HepG2 (cell line): ENCODE measurements around the gene TTPAL. TPM values are rescaled to one million over a fixed set of nuclear protein-coding genes. Genes with fewer than 3 reads are reported as not detected.
A peak's percentile ranks its signal among the peaks of the same experiment; 100 is the strongest.

Experiments
- ATM ChIP-seq: fragments of 450-650 bp; IDR thresholded peaks from 2 replicates; pipeline ENCODE4 v1.7.1; 2017; ENCODE audit warnings: mild to moderate bottlenecking, borderline replicate concordance
- CAMTA2 ChIP-seq: sonication (generic); formaldehyde crosslinking; IDR thresholded peaks from 2 replicates; pipeline ENCODE4 v1.4.0; 2020; ENCODE audit warnings: mild to moderate bottlenecking, missing genetic modification reagents, borderline replicate concordance
- KAT7 ChIP-seq: IDR thresholded peaks from 2 replicates; pipeline ENCODE4 v1.6.1; 2018; ENCODE audit warnings: borderline replicate concordance, missing compliant biosample characterization
- KDM1A ChIP-seq: IDR thresholded peaks from 2 replicates; pipeline ENCODE4 v1.6.1; 2016; ENCODE audit warnings: missing compliant biosample characterization
- KIAA2018 ChIP-seq: sonication (generic); formaldehyde crosslinking; IDR thresholded peaks from 2 replicates; pipeline ENCODE4 v1.5.0; 2020; ENCODE audit warnings: mild to moderate bottlenecking, missing genetic modification reagents, borderline replicate concordance
- KLF13 ChIP-seq: sonication (generic); formaldehyde crosslinking; IDR thresholded peaks from 2 replicates; pipeline ENCODE4 v1.4.0; 2020; ENCODE audit warnings: mild to moderate bottlenecking, missing genetic modification reagents
- POLR2A ChIP-seq, 2 experiments: IDR thresholded peaks; 2 replicates each; pipeline ENCODE4 v1.6.1; 2011; ENCODE audit warnings: low read depth in 2 of 2, low read length in 2 of 2, mild to moderate bottlenecking in 1 of 2, moderate library complexity in 1 of 2; ENCODE audit not compliant: insufficient read depth in 1 of 2
- PTBP1 ChIP-seq: fragments of 200-400 bp; formaldehyde crosslinking; IDR thresholded peaks from 2 replicates; pipeline ENCODE4 v1.6.1; 2018; ENCODE audit warnings: low read length, low read depth; ENCODE audit not compliant: poor library complexity, severe bottlenecking
- ZBTB43 ChIP-seq: sonication (generic); formaldehyde crosslinking; conservative IDR thresholded peaks from 2 replicates; pipeline ENCODE4 v1.4.0; 2020; ENCODE audit warnings: missing genetic modification reagents
- ZFY ChIP-seq: sonication (generic); formaldehyde crosslinking; IDR thresholded peaks from 2 replicates; pipeline ENCODE4 v1.4.0; 2020; ENCODE audit warnings: missing genetic modification reagents
- ZNF335 ChIP-seq: sonication (generic); formaldehyde crosslinking; IDR thresholded peaks from 2 replicates; pipeline ENCODE4 v1.4.0; 2020; ENCODE audit warnings: missing genetic modification reagents
- ZNF598 ChIP-seq: sonication (generic); formaldehyde crosslinking; IDR thresholded peaks from 2 replicates; pipeline ENCODE4 v1.5.1; 2020; ENCODE audit warnings: mild to moderate bottlenecking, missing genetic modification reagents, borderline replicate concordance
- ZNF841 ChIP-seq: sonication (generic); formaldehyde crosslinking; IDR thresholded peaks from 2 replicates; pipeline ENCODE4 v1.8.1; 2023; ENCODE audit warnings: missing genetic modification reagents, borderline replicate concordance
- ZSCAN9 ChIP-seq: IDR thresholded peaks from 2 replicates; pipeline ENCODE4 v1.6.1; 2016; ENCODE audit warnings: borderline replicate concordance
- polyA plus RNA-seq, 8 experiments: library from polyadenylated mRNA; depleted of rRNA in 3 of 8; stranded (reverse) in 7 of 8; unstranded in 1 of 8; fragments of >200 nt; fragmentation: Illumina TruSeq in 4 of 8; extraction: Trizol in 4 of 8; gene quantifications; 2 replicates each; pipeline versions ENCODE4 v1.2.1 to v1.2.3, GENCODE V29; 2011 to 2016; ENCODE audit warnings: low read depth in 4 of 8, missing spikeins in 1 of 8, mixed read lengths in 1 of 8; ENCODE audit not compliant: insufficient read depth in 1 of 8
- total RNA-seq, 5 experiments: library from RNA; depleted of rRNA; stranded (reverse); fragments of >200 nt; fragmentation: Illumina TruSeq; extraction: Trizol; gene quantifications; 2 replicates each; pipeline ENCODE4 v1.2.3, GENCODE V29; 2016; ENCODE audit warnings: low read depth in 1 of 5
- TF ChIP-seq, protein P1 (sequence below): sonication (generic); formaldehyde crosslinking; IDR thresholded peaks from 2 replicates; pipeline ENCODE4 v1.4.0; 2020; ENCODE audit warnings: missing genetic modification reagents, mild to moderate bottlenecking, borderline replicate concordance
- TF ChIP-seq, protein P2 (sequence below): sonication (generic); formaldehyde crosslinking; conservative IDR thresholded peaks from 2 replicates; pipeline ENCODE4 v1.8.0; 2022; ENCODE audit warnings: low read depth, missing genetic modification reagents

TTPAL gene
- total and polyA plus RNA-seq, 2 of the 13 experiments (the other 11 are each of a cell fraction or from before 2014, with no cell fraction given), result 4.3 to 18.8 TPM

- TF ChIP-seq KLF13 (CRISPR knock-in tag) (no peak), ZFY (CRISPR knock-in tag) (no peak), ATM (no peak), ZNF335 (no peak), ZSCAN9 (CRISPR knock-in tag) (peak; percentile 54; the same call in 1 of the 2 replicates), POLR2A (IDR thresholded peaks at IDR 0.05; ENCODE audit: insufficient read depth in 1 of 2, low read depth in 2 of 2, low read length in 2 of 2) (no peak), PTBP1 (no peak), CAMTA2 (CRISPR knock-in tag) (no peak), KDM1A (CRISPR knock-in tag) (no peak), ZNF598 (CRISPR knock-in tag) (no peak; the same call in 1 of the 2 replicates), ZBTB43 (CRISPR knock-in tag) (peak; percentile 32; the same call in 1 of the 2 replicates), KIAA2018 (CRISPR knock-in tag) (no peak), KAT7 (CRISPR knock-in tag) (no peak), ZNF841 (CRISPR knock-in tag) (no peak)
- TF ChIP-seq, protein P1, sequence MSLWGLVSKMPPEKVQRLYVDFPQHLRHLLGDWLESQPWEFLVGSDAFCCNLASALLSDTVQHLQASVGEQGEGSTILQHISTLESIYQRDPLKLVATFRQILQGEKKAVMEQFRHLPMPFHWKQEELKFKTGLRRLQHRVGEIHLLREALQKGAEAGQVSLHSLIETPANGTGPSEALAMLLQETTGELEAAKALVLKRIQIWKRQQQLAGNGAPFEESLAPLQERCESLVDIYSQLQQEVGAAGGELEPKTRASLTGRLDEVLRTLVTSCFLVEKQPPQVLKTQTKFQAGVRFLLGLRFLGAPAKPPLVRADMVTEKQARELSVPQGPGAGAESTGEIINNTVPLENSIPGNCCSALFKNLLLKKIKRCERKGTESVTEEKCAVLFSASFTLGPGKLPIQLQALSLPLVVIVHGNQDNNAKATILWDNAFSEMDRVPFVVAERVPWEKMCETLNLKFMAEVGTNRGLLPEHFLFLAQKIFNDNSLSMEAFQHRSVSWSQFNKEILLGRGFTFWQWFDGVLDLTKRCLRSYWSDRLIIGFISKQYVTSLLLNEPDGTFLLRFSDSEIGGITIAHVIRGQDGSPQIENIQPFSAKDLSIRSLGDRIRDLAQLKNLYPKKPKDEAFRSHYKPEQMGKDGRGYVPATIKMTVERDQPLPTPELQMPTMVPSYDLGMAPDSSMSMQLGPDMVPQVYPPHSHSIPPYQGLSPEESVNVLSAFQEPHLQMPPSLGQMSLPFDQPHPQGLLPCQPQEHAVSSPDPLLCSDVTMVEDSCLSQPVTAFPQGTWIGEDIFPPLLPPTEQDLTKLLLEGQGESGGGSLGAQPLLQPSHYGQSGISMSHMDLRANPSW (CRISPR knock-in tag), result no peak
- TF ChIP-seq, protein P2, sequence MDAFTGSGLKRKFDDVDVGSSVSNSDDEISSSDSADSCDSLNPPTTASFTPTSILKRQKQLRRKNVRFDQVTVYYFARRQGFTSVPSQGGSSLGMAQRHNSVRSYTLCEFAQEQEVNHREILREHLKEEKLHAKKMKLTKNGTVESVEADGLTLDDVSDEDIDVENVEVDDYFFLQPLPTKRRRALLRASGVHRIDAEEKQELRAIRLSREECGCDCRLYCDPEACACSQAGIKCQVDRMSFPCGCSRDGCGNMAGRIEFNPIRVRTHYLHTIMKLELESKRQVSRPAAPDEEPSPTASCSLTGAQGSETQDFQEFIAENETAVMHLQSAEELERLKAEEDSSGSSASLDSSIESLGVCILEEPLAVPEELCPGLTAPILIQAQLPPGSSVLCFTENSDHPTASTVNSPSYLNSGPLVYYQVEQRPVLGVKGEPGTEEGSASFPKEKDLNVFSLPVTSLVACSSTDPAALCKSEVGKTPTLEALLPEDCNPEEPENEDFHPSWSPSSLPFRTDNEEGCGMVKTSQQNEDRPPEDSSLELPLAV, result no peak
Observed at GRCh38 chr20:44461142-44461802, 14.4 kb upstream of the TTPAL start (continued).
